Liver (tissue), 3 donors: ENCODE data around the gene CCDC200.

Experiments used
- ATF3 ChIP-seq: IDR thresholded peaks from 2 replicates; pipeline ENCODE4 v1.6.1; 2016; ENCODE audit warnings: antibody characterized with exemption
- CTCF ChIP-seq: fragments of 150-350 bp; IDR thresholded peaks from 2 replicates; pipeline ENCODE4 v1.5.1; 2017; ENCODE audit warnings: improper control_type of control experiment, low read depth, low read length; ENCODE audit not compliant: missing input control
- FOXA2 ChIP-seq: IDR thresholded peaks from 2 replicates; pipeline ENCODE4 v1.6.1; 2016; ENCODE audit warnings: antibody characterized with exemption
- GABPA ChIP-seq, 2 donors: IDR thresholded peaks in 1 of 2; conservative IDR thresholded peaks in 1 of 2; 2 replicates each; pipeline ENCODE4 v1.6.1; 2016; ENCODE audit warnings: antibody characterized with exemption in 2 of 2, mild to moderate bottlenecking in 1 of 2, moderate library complexity in 1 of 2
- HNF4A ChIP-seq, 2 donors: conservative IDR thresholded peaks; 2 replicates each; pipeline ENCODE4 v1.6.1; 2016; ENCODE audit warnings: antibody characterized with exemption in 2 of 2, mild to moderate bottlenecking in 2 of 2
- MAX ChIP-seq: IDR thresholded peaks from 2 replicates; pipeline ENCODE4 v1.6.1; 2016; ENCODE audit warnings: antibody characterized with exemption
- RAD21 ChIP-seq, 2 donors: IDR thresholded peaks; 2 replicates each; pipeline ENCODE4 v1.6.1; 2016; ENCODE audit warnings: antibody characterized with exemption in 2 of 2, mild to moderate bottlenecking in 2 of 2
- REST ChIP-seq: IDR thresholded peaks from 2 replicates; pipeline ENCODE4 v1.6.1; 2016; ENCODE audit warnings: antibody characterized with exemption, mild to moderate bottlenecking
- SP1 ChIP-seq: IDR thresholded peaks from 2 replicates; pipeline ENCODE4 v1.6.1; 2018; ENCODE audit warnings: antibody characterized with exemption, mild to moderate bottlenecking
- YY1 ChIP-seq: IDR thresholded peaks from 2 replicates; pipeline ENCODE4 v1.6.1; 2016; ENCODE audit warnings: antibody characterized with exemption, mild to moderate bottlenecking
- donor health status: healthy.
- donor health status: healthy.

GRCh38 chr17:43224146-43224705 lies 4.2 kb downstream of the CCDC200 start:
- no peak for TF ChIP-seq YY1
- TF ChIP-seq CTCF, result no peak
- TF ChIP-seq SP1, result no peak
- no peak for TF ChIP-seq REST
- TF ChIP-seq ATF3, result no peak
- no peak for TF ChIP-seq GABPA (IDR thresholded peaks at IDR 0.05 in 1 of 2, conservative IDR thresholded peaks at IDR 0.05 in 1 of 2)
- no peak for TF ChIP-seq RAD21 (IDR thresholded peaks at IDR 0.05)
- TF ChIP-seq FOXA2, result no peak
- TF ChIP-seq MAX, result no peak
- no peak for TF ChIP-seq HNF4A (conservative IDR thresholded peaks at IDR 0.05)
